ENCODE measurements around the gene STARD13.

STARD13 gene

DNA sequence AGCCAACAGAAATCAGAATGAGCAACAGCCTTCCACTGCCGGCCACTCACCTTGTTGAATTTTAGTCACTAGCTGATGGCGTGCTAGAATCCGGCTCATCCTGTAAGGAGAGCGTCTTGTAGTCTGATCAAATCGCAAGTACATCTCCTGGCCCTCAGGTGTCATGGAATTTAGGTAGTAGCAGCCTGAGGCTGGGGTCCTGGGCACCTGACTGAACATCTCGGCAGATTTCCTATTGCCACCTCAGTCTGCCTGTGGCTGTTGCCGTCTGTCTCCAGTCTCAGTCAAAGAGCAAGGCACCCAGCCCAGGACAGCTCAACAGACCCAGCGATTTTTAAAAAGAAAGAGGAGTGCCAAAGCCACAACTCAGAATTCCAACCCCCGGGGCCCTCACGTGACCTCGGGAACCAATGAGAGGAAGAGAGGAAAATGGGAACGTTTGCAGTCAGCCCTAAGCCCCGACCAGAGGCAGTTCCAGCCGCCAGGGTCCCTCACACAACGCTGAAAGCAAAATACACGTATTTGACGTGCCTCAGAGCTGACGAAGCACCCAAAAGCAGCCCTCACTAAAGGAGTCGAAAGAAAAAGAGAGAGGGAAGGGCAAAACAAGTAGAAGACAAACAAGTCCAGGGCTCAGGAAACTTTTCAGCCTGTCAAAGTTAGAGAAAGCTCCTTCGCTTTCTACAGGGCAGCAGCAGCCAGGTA is at the start of gene STARD13:
Gene STARD13 (minus strand): TSS at position 336 of the 705 bp plus-strand sequence. CDS start 117 bp downstream, at position 219.
- DNase-seq (ENCODE audit: low read depth), result peak; percentile 95

GRCh38 chr13:33334831-33335230 is 49.3 kb upstream of the STARD13 start:
- DNase-seq (ENCODE audit: low read depth), result no peak

DNA sequence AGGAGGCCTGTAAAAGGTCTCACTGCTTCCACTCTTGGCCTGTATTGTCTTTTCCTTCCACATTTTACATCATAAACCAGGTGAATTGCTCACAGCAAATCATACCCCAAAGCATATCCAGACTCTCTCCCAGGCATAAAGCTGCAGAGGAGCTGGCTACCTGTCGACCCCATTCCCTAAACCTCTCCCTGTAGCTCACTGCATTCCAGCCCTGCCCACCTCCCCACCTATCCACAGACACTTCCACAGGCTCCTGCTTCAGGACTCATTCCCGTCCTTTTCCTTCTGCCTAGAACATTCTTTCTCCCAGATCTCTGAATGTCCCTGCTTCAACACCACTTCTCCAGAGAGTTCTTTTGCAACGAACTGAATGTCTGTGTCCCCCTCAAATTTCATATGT is 46.4 kb upstream of the STARD13 start:
- no peak for DNase-seq (ENCODE audit: low read depth)

DNA sequence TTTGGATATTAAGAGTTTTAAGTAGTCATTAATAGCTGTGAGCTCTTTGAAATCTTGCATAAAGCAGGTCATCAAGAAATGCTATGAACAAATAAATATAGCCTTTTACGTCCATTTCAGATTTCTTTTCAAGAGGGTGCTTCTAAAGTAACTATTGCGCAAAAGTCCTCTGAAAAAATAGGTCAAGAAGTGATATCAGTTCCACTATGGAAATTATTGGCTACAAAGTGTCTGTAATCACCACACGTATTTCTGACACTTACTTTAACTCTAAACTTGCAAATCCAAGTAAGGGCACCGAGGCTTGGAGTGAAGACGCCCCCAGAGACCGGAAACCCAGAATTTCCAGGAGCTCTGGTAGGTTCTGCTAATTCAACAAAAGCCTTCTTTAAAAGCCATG is 44.9 kb upstream of the STARD13 start:
- DNase-seq (ENCODE audit: low read depth), result no peak

GRCh38 chr13:33328701-33329100 is 43.1 kb upstream of the STARD13 start:
- no peak for DNase-seq (ENCODE audit: low read depth)

DNA sequence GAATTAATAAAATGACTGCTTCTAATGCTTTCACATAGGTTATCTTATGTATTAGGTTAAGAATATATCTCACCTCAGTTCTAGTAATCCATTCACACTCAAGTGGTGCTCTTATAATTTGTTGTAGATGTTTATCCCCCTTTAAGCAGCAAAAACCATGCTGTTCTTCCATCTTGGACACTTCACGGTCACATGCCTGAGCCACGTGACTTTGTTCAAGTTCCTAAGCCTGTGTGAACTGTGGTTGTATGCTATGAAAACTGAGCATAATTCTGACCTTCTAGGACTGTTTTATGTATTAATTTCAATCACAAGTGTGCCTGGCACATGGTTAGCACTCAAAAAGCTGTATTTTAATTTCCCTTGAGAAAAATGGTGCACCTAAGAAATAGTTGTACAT is 41.2 kb upstream of the STARD13 start:
- no peak for DNase-seq (ENCODE audit: low read depth)

DNA sequence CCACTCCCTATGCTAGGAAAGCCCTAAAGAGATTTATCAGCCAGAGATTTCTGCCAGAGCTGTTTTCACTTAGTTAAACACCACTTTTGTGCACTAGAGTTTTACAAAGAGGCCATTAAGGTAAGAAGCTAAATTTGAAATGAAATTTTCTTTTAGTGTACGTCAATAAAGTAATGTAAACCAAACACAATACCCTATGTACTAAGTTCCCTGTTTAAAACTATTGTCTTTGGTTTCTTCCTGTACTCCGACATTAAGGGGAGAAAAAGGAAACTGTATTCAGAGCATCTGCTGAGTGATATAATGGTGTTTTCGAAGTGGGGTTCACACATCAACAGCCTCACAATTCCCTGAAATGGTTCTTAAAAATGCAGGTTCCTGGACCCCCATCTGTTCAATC is 40.7 kb upstream of the STARD13 start:
- no peak for DNase-seq (ENCODE audit: low read depth)

GRCh38 chr13:33323801-33324510 is 38.4 kb upstream of the STARD13 start:
- DNase-seq (ENCODE audit: low read depth), result peak; percentile 29

DNA sequence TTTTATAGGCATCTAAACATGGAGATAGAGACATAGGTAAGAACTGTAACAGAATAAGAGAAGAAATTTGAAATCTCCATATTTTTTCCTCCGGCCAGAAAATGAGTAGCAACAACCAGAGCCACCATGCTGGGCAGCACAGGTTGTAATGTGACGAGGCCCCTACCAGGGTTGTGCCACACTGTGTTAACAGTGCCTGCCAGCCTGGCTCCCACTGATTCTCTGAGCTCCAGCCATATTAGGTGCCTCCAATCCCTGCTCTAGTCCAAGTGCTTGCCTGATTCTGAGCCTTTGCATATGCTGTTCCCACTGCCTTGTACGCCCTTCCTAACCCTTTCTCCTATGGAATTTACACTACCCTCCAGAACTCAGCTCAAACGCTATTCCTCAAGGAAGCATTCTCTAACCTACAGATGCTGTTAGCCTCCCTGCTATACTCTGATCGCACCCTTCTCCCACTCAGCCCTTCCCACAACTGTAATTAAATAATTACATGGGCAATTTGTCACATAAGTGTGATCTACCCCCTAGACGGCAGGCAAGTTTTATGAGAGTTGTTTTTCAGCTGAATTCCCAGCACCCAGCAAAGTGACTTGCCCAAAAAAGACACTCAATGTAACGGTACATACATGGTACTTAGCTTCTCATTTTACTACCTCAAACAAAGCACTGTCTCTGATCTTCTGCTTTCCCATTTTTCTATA is 37.6 kb upstream of the STARD13 start:
- DNase-seq (ENCODE audit: low read depth), result no peak

DNA sequence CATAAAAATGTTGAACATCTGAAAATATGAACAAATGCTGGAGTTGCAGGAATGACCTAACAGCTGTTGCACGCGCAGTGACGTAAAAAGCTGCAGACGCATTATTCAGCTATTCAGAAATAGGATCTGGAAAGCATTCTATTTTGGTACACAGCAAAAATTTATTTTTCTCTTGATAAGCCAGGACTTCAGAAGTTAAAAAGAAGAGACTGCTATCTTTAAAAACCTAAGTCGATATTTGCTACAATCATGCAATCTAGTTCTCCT is 36.9 kb upstream of the STARD13 start:
- DNase-seq (ENCODE audit: low read depth), result peak; percentile 8

GRCh38 chr13:33321686-33322542 is 36.4 kb upstream of the STARD13 start:
- DNase-seq (ENCODE audit: low read depth), result no peak

DNA sequence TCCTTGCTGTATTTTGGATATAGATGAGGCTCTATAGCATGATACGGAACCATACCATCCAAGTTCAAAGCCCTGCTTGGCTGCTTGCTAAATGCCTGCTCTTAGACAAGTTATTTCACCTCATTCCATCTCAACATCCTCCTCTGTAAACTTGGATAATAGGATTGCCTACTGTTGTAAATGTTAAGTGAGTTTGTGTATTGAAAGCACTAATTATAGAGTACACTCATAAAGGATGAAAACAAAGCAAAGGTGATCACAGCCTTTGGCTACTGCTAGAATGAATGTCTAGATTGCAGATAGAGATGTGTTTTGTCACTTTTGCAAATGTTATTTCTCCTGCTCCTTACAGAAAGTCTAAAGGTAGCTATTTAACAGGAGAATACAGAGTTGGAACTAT is 34.3 kb upstream of the STARD13 start:
- no peak for DNase-seq (ENCODE audit: low read depth)

DNA sequence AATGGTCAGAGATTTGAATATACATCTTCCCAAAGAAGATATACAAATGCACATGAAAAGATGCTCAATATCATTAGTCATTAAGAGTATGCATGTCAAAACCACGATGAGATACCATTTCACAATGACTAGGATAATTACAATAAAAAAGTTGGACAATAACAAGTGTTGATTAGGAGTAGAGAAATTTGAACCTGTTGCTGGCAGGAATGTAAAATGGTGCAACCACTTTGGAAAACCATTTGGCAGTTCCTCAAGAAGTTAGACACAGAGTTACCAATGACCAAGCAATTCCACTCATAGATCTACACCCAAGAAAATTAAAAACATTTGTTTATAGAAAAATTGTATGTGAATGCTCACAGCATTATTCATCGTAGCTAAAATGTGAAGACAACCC is 33.2 kb upstream of the STARD13 start:
- DNase-seq (ENCODE audit: low read depth), result no peak

DNA sequence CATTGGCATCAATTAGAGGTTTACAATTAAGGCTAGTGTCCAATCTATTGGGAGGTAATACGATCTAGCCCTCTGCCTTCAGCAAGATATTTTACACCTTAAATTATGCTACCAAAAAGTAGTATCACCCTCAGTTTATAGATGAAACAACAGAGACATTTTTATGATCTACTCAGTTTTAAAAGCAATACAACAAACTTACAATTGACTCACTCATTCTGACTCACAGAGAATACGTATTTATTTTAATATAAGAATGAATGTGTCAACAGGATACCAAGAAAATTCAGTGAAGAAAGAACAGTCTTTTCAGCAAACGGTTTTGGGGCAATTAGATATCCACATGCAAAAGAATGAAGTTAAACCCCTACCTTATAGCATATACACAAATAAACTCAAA is 32.5 kb upstream of the STARD13 start:
- no peak for DNase-seq (ENCODE audit: low read depth)

- DNase-seq (ENCODE audit: low read depth), result no peak
These were observed 31.3 kb upstream of the STARD13 start for GRCh38 chr13:33316890-33317289.

- no peak for DNase-seq (ENCODE audit: low read depth)
These were observed 27.9 kb upstream of the STARD13 start for GRCh38 chr13:33313504-33313903.

DNA sequence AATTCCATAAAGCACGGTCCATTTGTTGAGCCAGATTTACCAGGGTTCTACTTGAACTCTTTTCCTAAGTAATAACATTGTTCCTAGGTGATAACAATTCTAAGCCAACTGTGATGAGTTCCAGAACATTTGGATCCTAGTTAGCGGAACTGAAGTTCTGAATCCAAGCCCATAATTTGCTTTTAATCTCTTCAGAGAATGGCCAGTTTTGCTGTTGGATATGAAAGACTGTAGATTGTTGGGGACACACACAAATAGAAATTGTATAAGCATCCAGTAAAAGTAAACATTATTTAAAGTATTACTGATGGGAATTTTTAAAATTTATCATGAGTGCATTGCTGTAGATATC is 27.3 kb upstream of the STARD13 start:
- DNase-seq (ENCODE audit: low read depth), result no peak

DNA sequence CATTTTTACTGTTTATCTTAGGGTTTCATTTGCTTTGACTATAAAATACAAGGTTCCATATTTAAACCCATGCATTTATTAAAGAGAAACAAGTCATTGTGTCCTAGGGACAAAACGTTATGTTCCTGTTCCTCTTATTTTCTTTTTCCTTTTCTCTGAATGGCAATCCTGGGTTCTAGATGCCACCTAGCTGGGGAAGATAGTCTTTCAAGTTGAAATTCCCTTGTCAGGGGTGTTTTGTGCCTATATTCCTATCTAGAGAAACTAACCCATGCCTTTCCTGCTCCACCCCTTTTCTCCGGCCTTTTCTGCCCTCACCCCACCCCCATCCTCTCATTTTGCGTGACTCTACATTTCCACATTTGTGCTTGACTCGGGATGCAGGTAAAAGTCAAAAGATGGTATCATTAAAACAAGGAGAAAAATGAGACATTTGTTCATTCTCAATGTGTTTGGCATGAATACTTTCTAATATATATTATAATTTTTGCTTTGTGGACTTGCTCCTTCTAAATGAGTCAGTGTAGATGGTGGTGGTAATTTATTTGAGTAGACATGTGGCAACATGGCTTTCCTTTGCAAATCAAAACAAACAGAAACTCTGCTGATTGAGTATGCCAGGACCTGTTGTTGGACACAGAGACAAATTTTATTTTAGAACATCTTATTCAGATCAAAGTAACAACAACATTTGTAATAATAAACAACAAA is 26.8 kb upstream of the STARD13 start:
- DNase-seq (ENCODE audit: low read depth), result peak; percentile 10

DNA sequence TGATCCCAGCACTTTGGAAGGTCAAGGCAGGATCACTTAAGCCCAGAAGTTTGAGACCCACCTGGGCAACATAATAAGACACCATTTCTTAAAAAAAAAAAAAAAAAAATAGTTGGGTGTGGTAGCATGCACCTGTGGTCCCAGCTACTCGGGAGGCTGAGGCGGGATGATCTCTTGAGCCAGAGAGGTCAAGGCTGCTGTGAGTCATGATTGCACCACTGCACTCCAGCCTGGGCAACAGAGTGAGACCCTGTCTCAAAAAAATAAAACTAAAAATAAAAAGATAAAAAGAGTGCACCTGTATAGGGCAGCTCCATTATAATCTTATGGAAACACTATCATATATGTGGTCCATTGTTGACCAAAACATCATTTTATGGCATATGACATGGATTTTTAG is 25.5 kb upstream of the STARD13 start:
- DNase-seq (ENCODE audit: low read depth), result no peak

- no peak for DNase-seq (ENCODE audit: low read depth)
These were observed 24.9 kb upstream of the STARD13 start for GRCh38 chr13:33310245-33311038.

DNA sequence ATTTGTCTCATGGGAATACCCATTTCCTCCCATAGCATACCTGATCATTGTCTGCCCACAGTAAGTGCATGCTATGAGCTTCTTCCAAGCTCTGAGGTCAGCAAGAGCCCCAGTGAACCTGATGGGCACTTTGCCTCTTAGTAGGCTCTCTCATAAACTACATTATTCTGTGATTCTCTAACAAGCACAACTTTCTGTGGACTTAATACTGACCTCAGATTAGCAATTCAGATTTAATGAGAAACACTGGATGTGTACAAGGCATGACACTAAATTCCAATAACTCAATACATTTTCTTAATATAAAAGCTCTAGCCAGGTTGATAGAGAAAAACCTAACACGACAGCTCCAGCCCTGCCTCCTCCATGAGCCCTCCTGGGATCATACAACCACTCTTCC is 23.3 kb upstream of the STARD13 start:
- no peak for DNase-seq (ENCODE audit: low read depth)

All from fibroblast of the conjunctiva (primary cell).